ENCODE results near the gene TYR. TPM values are rescaled to one million over a fixed set of nuclear protein-coding genes. Genes with fewer than 3 reads are reported as not detected.
"Not testable (repeated sequence)": the region's sequence is repeated elsewhere in the genome, so short reads cannot be mapped to it uniquely, and the experiment has no call there.

Gene TYR
- total RNA-seq, 2 experiments from 2014 or later, result not detected

DNA sequence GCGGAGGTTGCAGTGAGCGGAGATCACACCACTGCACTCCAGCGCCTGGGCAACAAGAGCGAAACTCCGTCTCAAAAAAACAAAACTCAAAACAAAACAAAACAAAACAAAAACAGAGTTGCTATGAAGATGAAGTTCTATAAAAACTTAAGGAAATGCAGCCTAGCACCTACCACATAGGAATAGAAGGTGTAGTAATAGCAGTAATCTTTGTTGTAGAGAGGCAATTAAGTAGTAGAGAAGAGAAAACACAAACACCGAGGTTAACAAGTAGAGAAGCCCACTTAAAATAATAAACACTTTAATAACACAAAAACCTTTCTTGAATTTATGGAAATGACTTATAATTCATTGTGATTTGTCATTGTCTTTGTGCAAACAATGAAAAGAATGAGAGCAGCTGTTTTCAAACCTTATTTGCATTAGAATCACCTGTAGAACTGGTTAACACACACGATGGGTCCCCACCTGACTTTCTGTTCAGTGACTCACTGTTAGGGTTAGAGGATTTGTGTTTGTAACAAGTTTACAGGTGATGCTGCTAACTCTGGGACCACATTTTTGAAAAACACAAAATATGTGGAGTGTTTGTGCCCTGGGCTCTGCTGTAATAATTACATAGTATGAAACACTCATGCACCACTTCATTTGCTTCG lies 43.1 kb downstream of the TYR start:
- Mint-ChIP-seq H3K4me1 (no peaks in the 10 kb centered on the region), H3K27ac (no peak overlapping the region), H3K36me3 (no peaks in the 10 kb centered on the region), H3K4me3 (no peak overlapping the region), H3K27me3 (no peaks in the 10 kb centered on the region), H3K9me3 (no peaks in the 10 kb centered on the region)
- no peak for DNase-seq

DNA sequence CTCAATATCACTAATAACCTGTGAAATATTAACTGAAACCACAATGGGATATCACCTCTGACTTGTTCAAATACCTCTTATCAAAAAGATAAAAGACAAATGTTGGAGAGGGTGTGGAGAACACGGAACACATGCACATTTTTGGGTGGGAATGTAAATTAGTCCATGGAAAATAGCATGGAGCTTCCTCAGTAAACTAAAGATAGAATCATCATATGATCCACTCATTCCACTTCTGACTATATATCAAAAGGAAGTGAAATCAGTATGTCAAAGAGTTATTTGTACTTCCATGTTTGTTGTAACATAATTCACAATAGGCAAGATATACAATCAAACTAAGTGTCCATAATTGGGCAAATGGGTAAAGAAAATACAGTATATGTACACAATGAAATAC lies 57.4 kb downstream of the TYR start:
- Mint-ChIP-seq H3K36me3 (no peaks in the 10 kb centered on the region), H3K9me3 (peaks cover 4% of the 10 kb centered on the region), H3K27ac (no peak overlapping the region), H3K4me1 (no peaks in the 10 kb centered on the region), H3K4me3 (no peak overlapping the region), H3K27me3 (no peaks in the 10 kb centered on the region)
- DNase-seq, result no peak

DNA sequence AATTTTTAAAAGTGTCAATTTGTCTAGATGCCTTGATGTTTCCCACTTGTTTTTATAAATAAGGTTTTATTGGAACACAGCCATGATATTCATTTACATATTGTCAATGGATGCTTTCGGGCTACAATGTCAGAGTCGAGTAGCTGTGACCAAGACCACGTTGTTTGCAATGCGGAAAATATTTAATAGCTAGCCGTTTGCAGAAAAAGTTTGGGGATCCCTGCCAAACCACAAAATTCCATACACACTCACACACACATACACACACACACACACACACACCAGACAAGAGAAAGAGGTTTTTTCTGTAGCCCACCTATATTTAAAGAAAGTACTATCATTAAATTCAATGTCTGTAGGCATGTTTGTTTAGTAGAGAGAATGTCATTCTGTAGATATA lies 58.3 kb downstream of the TYR start:
- peaks cover 3% of the 10 kb centered on the region for H3K27me3 Mint-ChIP-seq
- no peaks in the 10 kb centered on the region for H3K4me1 Mint-ChIP-seq
- H3K9me3 Mint-ChIP-seq, result peaks cover 4% of the 10 kb centered on the region
- H3K36me3 Mint-ChIP-seq, result no peaks in the 10 kb centered on the region
- H3K27ac Mint-ChIP-seq, result no peak overlapping the region
- no peak for DNase-seq
- no peak overlapping the region for H3K4me3 Mint-ChIP-seq

DNA sequence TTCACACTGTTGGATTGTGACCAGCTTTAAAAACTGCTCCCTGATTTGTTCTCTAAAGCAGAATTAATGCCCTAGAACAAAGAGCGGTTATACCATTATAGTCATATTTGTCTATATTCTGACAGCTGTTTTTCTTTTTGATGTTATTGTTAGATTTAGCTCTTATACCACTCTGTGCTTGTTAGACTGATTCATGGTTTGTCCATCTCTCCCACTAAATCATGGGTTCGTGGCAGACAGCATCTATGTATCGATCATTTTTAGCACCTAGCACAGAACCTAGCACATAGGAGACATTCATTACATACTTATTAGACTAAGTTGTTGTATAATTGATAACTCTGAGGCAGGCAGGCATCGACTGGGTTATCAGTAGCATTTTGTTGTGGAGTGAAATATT lies 69.3 kb downstream of the TYR start:
- not testable (repeated sequence) for H3K36me3 Mint-ChIP-seq, DNase-seq, H3K4me3 Mint-ChIP-seq, H3K4me1 Mint-ChIP-seq, H3K27ac Mint-ChIP-seq, H3K27me3 Mint-ChIP-seq, H3K9me3 Mint-ChIP-seq

DNA sequence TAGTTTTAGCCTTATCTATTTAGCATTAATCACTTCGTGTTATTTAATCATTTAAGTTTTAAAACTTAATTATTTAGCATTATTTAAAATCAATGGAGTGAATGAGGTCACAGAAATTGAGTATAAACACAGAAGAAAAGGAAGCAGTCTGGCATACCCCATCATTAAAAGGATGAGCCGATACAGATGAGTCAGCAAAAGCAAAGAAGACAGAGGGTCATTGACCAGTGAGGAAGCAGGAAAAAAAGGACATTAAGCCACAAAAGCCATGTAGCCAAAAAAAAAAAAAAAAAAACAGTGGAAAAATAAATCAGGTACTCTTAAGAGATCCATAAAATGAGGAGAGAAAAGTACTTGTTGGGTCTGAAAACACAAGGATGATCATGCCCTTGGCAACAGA lies 71.5 kb downstream of the TYR start:
- DNase-seq, result no peak
- H3K4me1 Mint-ChIP-seq, result no peaks in the 10 kb centered on the region
- no peak overlapping the region for H3K27ac Mint-ChIP-seq
- no peaks in the 10 kb centered on the region for H3K9me3 Mint-ChIP-seq
- no peak overlapping the region for H3K4me3 Mint-ChIP-seq
- no peaks in the 10 kb centered on the region for H3K36me3 Mint-ChIP-seq
- H3K27me3 Mint-ChIP-seq, result peaks cover 4% of the 10 kb centered on the region

DNA sequence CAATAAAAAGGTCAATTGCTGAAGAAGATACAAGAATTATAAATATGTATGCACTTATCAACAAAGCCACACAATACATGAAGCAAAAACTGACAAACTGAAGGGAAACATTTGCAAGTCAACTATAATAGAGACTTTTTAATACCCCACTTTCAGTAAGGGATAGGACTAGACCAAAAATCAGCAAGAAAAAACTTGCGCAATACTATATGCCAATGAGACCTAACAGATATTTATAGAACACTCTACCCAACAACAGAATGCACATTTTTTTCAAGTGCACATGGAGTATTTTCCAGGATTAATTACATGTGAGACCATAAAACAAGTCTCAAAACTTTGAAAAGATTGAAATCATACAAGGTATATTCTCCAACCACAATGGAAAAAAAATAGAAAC lies 83.8 kb downstream of the TYR start:
- not testable (repeated sequence) for H3K27ac Mint-ChIP-seq, DNase-seq, H3K4me3 Mint-ChIP-seq, H3K4me1 Mint-ChIP-seq, H3K36me3 Mint-ChIP-seq, H3K27me3 Mint-ChIP-seq, H3K9me3 Mint-ChIP-seq

DNA sequence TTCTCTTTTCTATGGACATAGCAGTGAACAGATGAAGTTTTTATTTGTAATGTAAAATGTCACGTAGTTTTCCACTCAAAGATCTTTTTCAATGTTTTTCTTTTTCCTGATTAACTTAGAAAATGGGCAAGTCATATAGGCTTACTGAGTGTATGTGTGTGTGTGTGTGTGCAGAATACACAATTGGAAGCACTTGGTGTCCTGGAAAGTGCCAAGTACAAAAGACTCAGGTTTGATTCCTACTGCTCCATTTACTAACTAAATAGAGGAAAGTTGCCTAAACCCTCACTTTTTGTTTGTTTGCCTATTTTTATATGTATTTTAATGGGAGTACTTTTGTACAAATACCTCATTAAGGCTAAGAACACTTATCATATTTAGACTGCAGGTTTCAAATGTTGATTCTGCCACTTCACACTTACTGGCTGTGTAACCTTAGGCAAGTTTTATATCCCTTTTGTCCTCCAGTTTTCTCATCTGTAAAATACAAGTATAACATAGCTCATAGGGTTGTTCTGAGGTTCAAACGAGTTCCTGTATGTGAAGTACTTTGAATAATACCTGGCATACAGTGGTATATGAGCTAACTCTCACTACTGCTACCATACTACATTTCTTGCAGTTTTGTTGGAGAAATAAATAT lies 90.1 kb downstream of the TYR start:
- H3K4me1 Mint-ChIP-seq, result no peaks in the 10 kb centered on the region
- H3K4me3 Mint-ChIP-seq, result no peak overlapping the region
- DNase-seq, result no peak
- H3K36me3 Mint-ChIP-seq, result no peaks in the 10 kb centered on the region
- no peaks in the 10 kb centered on the region for H3K27me3 Mint-ChIP-seq
- H3K9me3 Mint-ChIP-seq, result no peaks in the 10 kb centered on the region
- H3K27ac Mint-ChIP-seq, result no peak overlapping the region

DNA sequence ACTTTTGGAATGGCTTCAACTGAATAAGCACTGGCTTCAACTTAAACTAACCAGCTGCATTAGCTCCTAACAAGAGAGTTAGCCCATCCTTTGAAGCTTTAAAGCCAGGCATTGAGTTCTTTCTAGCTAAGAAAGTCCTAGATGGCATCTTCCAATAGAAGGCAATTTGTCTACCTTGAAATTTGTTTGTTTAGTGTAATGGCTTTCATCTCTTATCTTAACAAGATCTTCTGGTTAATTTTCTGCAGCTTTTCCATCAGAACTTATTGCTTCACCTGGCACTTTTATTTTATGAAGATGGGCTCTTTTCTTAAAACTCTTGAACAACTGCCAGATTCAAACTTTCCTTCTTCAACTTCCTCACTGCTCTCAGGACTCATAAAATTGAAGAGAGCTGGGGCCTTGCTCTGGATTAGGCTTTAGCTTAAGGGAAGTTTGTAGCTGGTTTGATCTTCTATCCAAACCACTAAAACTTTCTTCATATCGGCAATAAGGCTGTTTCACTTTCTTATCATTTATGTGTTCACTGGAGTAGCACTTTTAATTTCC lies 94.9 kb downstream of the TYR start:
- H3K9me3 Mint-ChIP-seq, H3K36me3 Mint-ChIP-seq, H3K27me3 Mint-ChIP-seq, H3K4me3 Mint-ChIP-seq, H3K4me1 Mint-ChIP-seq, DNase-seq, H3K27ac Mint-ChIP-seq: not testable (repeated sequence)

DNA sequence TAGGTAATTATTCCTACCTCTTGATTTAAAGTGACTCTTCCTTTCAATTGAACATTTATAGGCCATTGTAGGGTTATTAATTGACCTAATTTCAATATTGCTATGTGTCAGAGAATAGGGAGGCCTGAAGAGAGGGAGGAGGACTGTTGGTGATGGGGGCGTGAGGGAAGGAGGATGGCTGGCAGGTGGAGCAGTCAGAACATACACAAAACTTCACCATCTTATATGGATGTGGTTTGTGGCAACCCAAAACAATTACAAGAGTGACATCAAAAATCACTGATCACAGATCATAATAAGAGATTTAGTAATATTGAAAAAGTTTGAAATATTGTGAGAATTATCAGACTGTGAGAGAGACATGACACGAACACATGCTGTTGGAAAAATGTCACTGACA lies 95.5 kb downstream of the TYR start:
- H3K36me3 Mint-ChIP-seq, H3K27ac Mint-ChIP-seq, H3K27me3 Mint-ChIP-seq, H3K4me1 Mint-ChIP-seq, H3K9me3 Mint-ChIP-seq, H3K4me3 Mint-ChIP-seq, DNase-seq: not testable (repeated sequence)

DNA sequence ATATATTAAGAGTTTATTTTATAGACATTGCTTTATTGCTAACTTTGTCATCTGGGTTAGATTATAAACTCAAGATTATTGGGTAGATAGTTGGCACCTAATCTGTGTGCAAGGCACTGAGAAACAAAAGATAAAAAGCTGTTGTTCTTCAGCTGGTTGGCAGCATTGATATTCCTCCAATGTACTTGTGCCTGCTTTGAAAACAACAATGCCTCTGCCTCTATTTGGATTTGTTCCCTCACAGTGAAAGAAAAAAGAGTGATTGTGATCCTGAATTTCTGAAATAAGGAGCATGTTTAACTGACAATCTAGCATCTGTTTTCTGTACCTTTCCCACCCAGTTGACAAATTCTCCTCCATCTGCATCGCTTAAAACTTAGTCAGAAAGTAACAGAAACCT lies 98.3 kb downstream of the TYR start:
- H3K36me3 Mint-ChIP-seq, result no peaks in the 10 kb centered on the region
- no peaks in the 10 kb centered on the region for H3K4me1 Mint-ChIP-seq
- no peaks in the 10 kb centered on the region for H3K27me3 Mint-ChIP-seq
- H3K27ac Mint-ChIP-seq, result no peak overlapping the region
- H3K9me3 Mint-ChIP-seq, result no peaks in the 10 kb centered on the region
- DNase-seq, result no peak
- no peak overlapping the region for H3K4me3 Mint-ChIP-seq

DNA sequence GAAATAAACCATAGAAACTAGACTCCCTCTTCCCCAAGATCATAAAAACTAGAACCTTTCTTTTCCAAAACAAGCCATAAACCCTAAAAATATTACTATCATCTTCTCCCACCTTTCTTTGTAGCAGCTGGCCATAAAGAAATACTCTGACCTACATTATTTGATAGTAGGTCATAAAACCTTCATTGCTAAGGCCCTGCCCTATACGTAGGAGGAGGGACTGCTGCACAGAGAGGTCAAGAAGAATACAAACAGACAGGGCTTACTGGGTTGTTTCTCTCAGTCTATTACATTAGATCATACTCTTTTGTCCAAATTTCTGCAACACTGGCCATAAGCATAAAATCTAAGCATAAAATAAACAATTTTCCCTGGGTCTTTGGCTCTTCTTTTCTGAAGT lies 101.5 kb downstream of the TYR start:
- Mint-ChIP-seq H3K36me3 (no peaks in the 10 kb centered on the region), H3K9me3 (no peaks in the 10 kb centered on the region), H3K27me3 (peaks cover 3% of the 10 kb centered on the region), H3K4me1 (no peaks in the 10 kb centered on the region), H3K4me3 (no peak overlapping the region), H3K27ac (no peak overlapping the region)
- no peak for DNase-seq

DNA sequence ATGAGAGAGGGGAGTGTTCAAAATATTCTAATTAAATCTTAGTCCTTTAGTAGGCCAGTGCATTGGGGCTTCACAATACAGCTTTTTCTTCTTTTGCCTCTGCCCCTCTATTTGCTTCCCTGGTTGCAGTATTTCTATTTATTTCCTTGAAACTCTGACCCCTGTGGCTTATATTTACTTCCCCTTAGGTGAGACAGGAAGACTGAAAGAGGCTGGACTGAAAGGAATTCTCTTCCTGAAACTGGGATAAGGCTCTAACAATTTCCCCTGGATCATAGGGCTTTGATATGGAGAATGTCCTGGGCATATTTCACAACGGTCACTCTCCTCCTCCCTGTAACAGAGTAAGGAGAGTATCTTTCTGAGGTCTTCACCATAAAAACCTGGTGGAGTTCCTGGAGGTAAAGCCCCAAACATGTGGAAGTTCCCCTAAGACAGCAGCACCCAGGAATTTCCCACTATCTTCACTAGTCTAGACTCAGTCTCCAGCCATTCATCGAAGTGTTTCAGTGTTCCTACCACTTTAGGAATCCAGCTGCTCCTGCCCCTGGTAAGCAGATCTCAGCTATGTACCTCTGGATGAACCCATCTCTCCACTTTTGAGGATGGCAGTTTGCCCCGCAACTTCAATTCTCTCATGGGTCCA lies 103.5 kb downstream of the TYR start:
- not testable (repeated sequence) for H3K27ac Mint-ChIP-seq, H3K9me3 Mint-ChIP-seq, H3K4me3 Mint-ChIP-seq, H3K4me1 Mint-ChIP-seq, DNase-seq, H3K36me3 Mint-ChIP-seq, H3K27me3 Mint-ChIP-seq

DNA sequence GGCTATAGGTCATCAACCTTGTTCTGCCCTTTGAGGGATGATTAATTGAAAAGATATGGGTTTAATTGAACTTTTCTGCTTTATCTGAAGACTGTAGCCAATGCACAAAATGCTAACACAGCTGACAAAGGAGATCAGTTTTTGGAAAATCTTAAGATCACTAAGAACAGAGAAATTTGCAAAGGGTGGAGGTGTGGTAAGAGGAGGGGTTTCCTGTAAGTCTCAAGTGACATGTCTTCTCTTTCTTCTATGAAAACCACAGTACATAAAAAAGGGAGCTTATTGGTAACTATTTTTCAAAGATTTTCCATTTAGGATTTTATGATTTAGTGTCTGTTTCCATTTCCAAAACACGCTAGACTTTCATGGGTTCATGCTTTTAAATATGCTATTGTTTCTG lies 108.9 kb downstream of the TYR start:
- H3K27ac Mint-ChIP-seq, H3K4me3 Mint-ChIP-seq, H3K4me1 Mint-ChIP-seq, H3K36me3 Mint-ChIP-seq, DNase-seq, H3K9me3 Mint-ChIP-seq, H3K27me3 Mint-ChIP-seq: not testable (repeated sequence)

DNA sequence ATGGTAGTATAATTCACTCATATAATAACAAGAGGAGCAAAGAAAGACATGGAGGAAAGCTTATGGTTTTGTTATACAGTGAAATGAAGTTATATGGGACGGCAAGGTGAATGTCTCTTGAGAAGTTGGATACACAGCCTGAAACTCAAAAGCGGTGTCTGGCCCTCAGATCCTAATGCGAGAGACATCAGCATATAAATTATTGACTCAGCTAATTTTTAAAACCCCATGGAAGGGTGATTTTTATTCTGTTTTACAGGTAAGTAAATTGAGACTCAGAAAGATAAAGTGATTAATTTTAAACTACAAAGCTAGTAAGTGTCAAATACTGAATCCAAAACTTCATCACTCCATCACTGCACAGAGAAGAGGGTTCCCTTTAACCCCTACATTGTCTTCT lies 110.3 kb downstream of the TYR start:
- H3K9me3 Mint-ChIP-seq, H3K4me3 Mint-ChIP-seq, DNase-seq, H3K36me3 Mint-ChIP-seq, H3K27ac Mint-ChIP-seq, H3K4me1 Mint-ChIP-seq, H3K27me3 Mint-ChIP-seq: not testable (repeated sequence)

DNA sequence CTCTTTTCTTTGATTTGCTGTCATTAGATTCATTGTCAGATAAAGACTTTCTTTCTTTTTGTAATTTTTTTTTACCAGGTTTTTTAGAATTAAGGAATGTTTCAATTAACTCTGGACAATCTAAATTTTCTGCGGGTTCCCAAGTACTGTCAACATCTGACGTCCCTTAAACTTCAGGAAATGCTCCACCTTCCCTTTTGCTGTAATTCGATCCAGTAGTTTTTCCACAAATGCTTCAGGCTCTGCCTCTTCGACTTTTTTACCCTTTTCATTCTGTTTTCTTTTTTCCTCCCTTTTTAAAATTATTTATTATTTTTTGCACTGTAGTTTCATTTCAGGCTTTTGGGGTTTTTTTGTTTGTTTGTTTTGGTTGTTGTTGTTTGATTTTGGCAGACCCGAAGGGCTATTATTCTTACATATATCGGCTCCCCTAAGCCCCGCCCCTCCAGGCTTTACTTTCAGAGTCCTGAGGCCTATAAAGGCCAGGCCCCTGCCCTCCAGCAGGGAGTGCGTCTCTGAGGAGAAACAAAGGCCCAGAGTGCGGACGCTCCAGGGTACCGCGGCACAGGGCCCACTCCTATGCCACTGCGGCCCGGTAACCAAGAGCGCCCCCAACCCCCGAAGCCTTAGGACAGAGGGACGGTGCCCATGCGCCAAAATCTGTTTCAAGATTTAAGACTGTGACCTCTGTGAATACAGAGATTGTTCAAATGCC lies 116.4 kb downstream of the TYR start:
- DNase-seq, result no peak
- Mint-ChIP-seq H3K27me3 (no peaks in the 10 kb centered on the region), H3K27ac (no peak overlapping the region), H3K36me3 (no peaks in the 10 kb centered on the region), H3K9me3 (no peaks in the 10 kb centered on the region), H3K4me1 (no peaks in the 10 kb centered on the region), H3K4me3 (no peak overlapping the region)
